Measurements from ENCODE around the gene ZMYM5. TPM values are rescaled to one million over a fixed set of nuclear protein-coding genes. Genes with fewer than 3 reads are reported as not detected.

ZMYM5 gene
- total RNA-seq, 4 donors from 2014 or later: 7.8 to 13.8 (median 10.2) TPM

GRCh38 chr13:19890030-19890429, 26.6 kb upstream of the ZMYM5 start:
- Histone ChIP-seq H3K27me3 (no peaks in the 10 kb centered on the region), H3K9me3 (no peaks in the 10 kb centered on the region), H3K4me3 (no peak overlapping the region), H3K27ac (no peak overlapping the region), H3K36me3 (no peaks in the 10 kb centered on the region), H3K4me1 (no peaks in the 10 kb centered on the region)
- ATAC-seq: no peak
- DNase-seq: no peak
- intact Hi-C loops (cut with DNase I; ENCODE audit: low total_unique reads) (no loop called here), in situ Hi-C loops (cut with MboI; ENCODE audit: low sequenced_read_pairs in 4 of 4) (no loop called here)
- TF ChIP-seq POLR2A (IDR thresholded peaks at IDR 0.05) (no peak), CTCF (IDR thresholded peaks at IDR 0.05 in 4 of 5, conservative IDR thresholded peaks at IDR 0.05 in 1 of 5) (no peak)

- TF ChIP-seq CTCF (IDR thresholded peaks at IDR 0.05 in 4 of 5, conservative IDR thresholded peaks at IDR 0.05 in 1 of 5) (no peak), POLR2A (IDR thresholded peaks at IDR 0.05) (no peak)
- Histone ChIP-seq H3K4me1 (no peaks in the 10 kb centered on the region), H3K36me3 (no peaks in the 10 kb centered on the region), H3K4me3 (no peak overlapping the region), H3K9me3 (no peaks in the 10 kb centered on the region), H3K27me3 (no peaks in the 10 kb centered on the region), H3K27ac (no peak overlapping the region)
- ATAC-seq: no peak
- DNase-seq: no peak
- in situ Hi-C loops (cut with MboI; ENCODE audit: low sequenced_read_pairs in 4 of 4) (no loop called here), intact Hi-C loops (cut with DNase I; ENCODE audit: low total_unique reads) (no loop called here)
Measured at GRCh38 chr13:19888799-19889198, 25.4 kb upstream of the ZMYM5 start.

- Histone ChIP-seq H3K4me1 (no peaks in the 10 kb centered on the region), H3K4me3 (no peak overlapping the region), H3K27ac (no peak overlapping the region), H3K36me3 (no peaks in the 10 kb centered on the region), H3K27me3 (no peaks in the 10 kb centered on the region), H3K9me3 (no peaks in the 10 kb centered on the region)
- intact Hi-C loops (cut with DNase I; ENCODE audit: low total_unique reads) (no loop called here), in situ Hi-C loops (cut with MboI; ENCODE audit: low sequenced_read_pairs in 4 of 4) (no loop called here)
- ATAC-seq (no peak), DNase-seq (no peak)
- TF ChIP-seq POLR2A (IDR thresholded peaks at IDR 0.05) (no peak), CTCF (IDR thresholded peaks at IDR 0.05 in 4 of 5, conservative IDR thresholded peaks at IDR 0.05 in 1 of 5) (no peak)
Measured at GRCh38 chr13:19882231-19882630, 18.8 kb upstream of the ZMYM5 start.

- intact Hi-C loops (cut with DNase I; ENCODE audit: low total_unique reads): no loop called here
- TF ChIP-seq CTCF (IDR thresholded peaks at IDR 0.05 in 4 of 5, conservative IDR thresholded peaks at IDR 0.05 in 1 of 5) (no peak), POLR2A (IDR thresholded peaks at IDR 0.05) (no peak)
Measured at GRCh38 chr13:19881641-19882040, 18.2 kb upstream of the ZMYM5 start.

More at GRCh38 chr13:19881641-19882040, 18.2 kb upstream of the ZMYM5 start:
- Histone ChIP-seq H3K36me3 (no peaks in the 10 kb centered on the region), H3K9me3 (no peaks in the 10 kb centered on the region), H3K4me1 (no peaks in the 10 kb centered on the region), H3K27me3 (no peaks in the 10 kb centered on the region), H3K27ac (no peak overlapping the region), H3K4me3 (no peak overlapping the region)
- in situ Hi-C loops (cut with MboI; ENCODE audit: low sequenced_read_pairs in 4 of 4): no loop called here
- no peak for ATAC-seq
- no peak for DNase-seq

Measured in gastrocnemius medialis (tissue), 4 donors.